ENCODE results near the gene TAOK1.

Gene TAOK1

GRCh38 chr17:29584452-29585079 is 194.4 kb downstream of the TAOK1 start:
- no peak for DNase-seq

GRCh38 chr17:29585080-29585751 is 195.1 kb downstream of the TAOK1 start:
- DNase-seq: no peak

GRCh38 chr17:29586676-29587469 is 196.7 kb downstream of the TAOK1 start:
- no peak for DNase-seq

GRCh38 chr17:29587591-29587990 is 197.4 kb downstream of the TAOK1 start:
- no peak for DNase-seq

GRCh38 chr17:29588017-29588561 is 197.9 kb downstream of the TAOK1 start:
- no peak for DNase-seq

GRCh38 chr17:29588562-29589411 is 198.6 kb downstream of the TAOK1 start:
- DNase-seq: peak; percentile 21

GRCh38 chr17:29589524-29590410 is 199.6 kb downstream of the TAOK1 start, which contains the start of gene GIT1:
Gene GIT1, minus strand, starts transcription at chr17:29589648. Its CDS starts 270 bp downstream, at chr17:29589378.
- peak; percentile 92 for DNase-seq

GRCh38 chr17:29590411-29591145 is 200.4 kb downstream of the TAOK1 start:
- DNase-seq: no peak

GRCh38 chr17:29591146-29591736 is 201.1 kb downstream of the TAOK1 start:
- DNase-seq: peak; percentile 44

GRCh38 chr17:29591737-29592608 is 201.8 kb downstream of the TAOK1 start:
- DNase-seq: peak; percentile 88

- DNase-seq: peak; percentile 59
Measured at GRCh38 chr17:29592850-29593551, 202.8 kb downstream of the TAOK1 start, which contains the start of gene ANKRD13B. Gene ANKRD13B, plus strand, starts transcription at chr17:29593132. Its CDS starts 490 bp downstream, at chr17:29593622.

GRCh38 chr17:29593591-29594518 is 203.7 kb downstream of the TAOK1 start:
- DNase-seq: no peak

GRCh38 chr17:29594519-29595090 is 204.4 kb downstream of the TAOK1 start:
- DNase-seq: no peak

GRCh38 chr17:29595107-29595942 is 205.2 kb downstream of the TAOK1 start:
- no peak for DNase-seq

- DNase-seq: no peak
Measured at GRCh38 chr17:29595943-29596774, 206.0 kb downstream of the TAOK1 start.

All from NCI-H774 (cell line).